SU-DHL-6 (cell line): ENCODE measurements around the gene RBFOX2.

Source experiments
- CTCF ChIP-seq: fragments of 200-600 bp; sonication (generic); IDR thresholded peaks from one replicate; pipeline ENCODE4 v1.5.1; 2017; ENCODE audit warnings: antibody characterized with exemption, mild to moderate bottlenecking, low read length, moderate library complexity; ENCODE audit not compliant: insufficient read depth, poor library complexity, severe bottlenecking
- EZH2phosphoT487 ChIP-seq: fragments of 200-600 bp; sonication (generic), shearing (Covaris generic); conservative IDR thresholded peaks from 2 replicates; pipeline ENCODE4 v1.6.1; 2018; ENCODE audit warnings: mild to moderate bottlenecking, antibody characterized with exemption, low read length, moderate library complexity, mixed read lengths

DNA sequence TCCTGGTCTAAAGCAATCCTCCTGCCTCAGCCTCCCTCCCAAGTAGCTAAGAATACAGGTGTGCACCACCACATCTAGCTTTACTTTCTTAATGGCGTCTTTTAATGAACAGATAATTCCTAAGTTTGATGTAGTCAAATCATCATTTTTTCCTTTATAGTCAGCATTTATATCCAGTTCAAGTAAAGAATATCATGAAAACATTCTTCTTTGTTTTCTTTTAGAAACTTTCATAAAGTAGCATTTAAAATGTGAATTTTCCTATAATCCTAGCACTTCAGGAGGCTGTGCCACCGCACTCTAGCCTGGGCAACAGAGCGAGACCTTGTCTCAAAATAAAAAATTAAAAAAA is 61.6 kb downstream of the RBFOX2 start:
- TF ChIP-seq CTCF, result no peak
- no peak for TF ChIP-seq EZH2phosphoT487
